ENCODE results near the gene DNAJC18. TPM values are rescaled to one million over a fixed set of nuclear protein-coding genes. Genes with fewer than 3 reads are reported as not detected.

DNAJC18 gene
- total and polyA plus RNA-seq, 2 experiments from 2014 or later, result 10.6 to 14.4 TPM

GRCh38 chr5:139378101-139378825 lies 61.1 kb downstream of the DNAJC18 start:
- TF ChIP-seq EZH2phosphoT487 (IDR thresholded peaks at IDR 0.05; ENCODE audit: low read depth, severe bottlenecking, unreplicated experiment), result no peak
- TF ChIP-seq CTCF (IDR thresholded peaks at IDR 0.05; ENCODE audit: poor library complexity), result no peak
- no peak for TF ChIP-seq EZH2 (IDR thresholded peaks at IDR 0.05; ENCODE audit: borderline replicate concordance)
- Histone ChIP-seq H3K9me3 (ENCODE audit: low read depth) (no peaks in the 10 kb centered on the region), H3K79me2 (no peaks in the 10 kb centered on the region), H4K20me1 (ENCODE audit: insufficient read depth, poor library complexity, severe bottlenecking) (no peaks in the 10 kb centered on the region), H3K9me2 (replicated peaks; ENCODE audit: insufficient read depth) (no peaks in the 10 kb centered on the region), H3K27ac (no peak overlapping the region), H2AFZ (no peak overlapping the region), H3K27me3 (no peaks in the 10 kb centered on the region), H3K4me1 (ENCODE audit: insufficient read depth) (peaks cover 12% of the 10 kb centered on the region), H3K36me3 (replicated peaks; ENCODE audit: insufficient read depth, low read depth) (no peaks in the 10 kb centered on the region), H3K4me3 (no peak overlapping the region), H3K4me2 (no peak overlapping the region)
- DNase-seq (ENCODE audit: low spot score), result no peak
- 94% methylated on average over 47 of the region's 47 CpGs for WGBS (ENCODE audit: low lambda C conversion rate, missing lambda C conversion rate)

GRCh38 chr5:139377226-139377625 lies 62.1 kb downstream of the DNAJC18 start:
- Histone ChIP-seq H2AFZ (no peak overlapping the region), H3K27ac (no peak overlapping the region), H3K27me3 (no peaks in the 10 kb centered on the region), H3K9me2 (replicated peaks; ENCODE audit: insufficient read depth) (no peaks in the 10 kb centered on the region), H3K79me2 (no peaks in the 10 kb centered on the region), H3K4me1 (ENCODE audit: insufficient read depth) (peaks cover 4% of the 10 kb centered on the region), H3K4me3 (no peak overlapping the region), H3K4me2 (no peak overlapping the region), H3K36me3 (replicated peaks; ENCODE audit: insufficient read depth, low read depth) (no peaks in the 10 kb centered on the region), H3K9me3 (ENCODE audit: low read depth) (no peaks in the 10 kb centered on the region), H4K20me1 (ENCODE audit: insufficient read depth, poor library complexity, severe bottlenecking) (no peaks in the 10 kb centered on the region)
- 88% methylated on average over 3 of the region's 3 CpGs for WGBS (ENCODE audit: low lambda C conversion rate, missing lambda C conversion rate)
- DNase-seq (ENCODE audit: low spot score), result no peak
- no peak for TF ChIP-seq EZH2phosphoT487 (IDR thresholded peaks at IDR 0.05; ENCODE audit: low read depth, severe bottlenecking, unreplicated experiment)
- no peak for TF ChIP-seq EZH2 (IDR thresholded peaks at IDR 0.05; ENCODE audit: borderline replicate concordance)
- TF ChIP-seq CTCF (IDR thresholded peaks at IDR 0.05; ENCODE audit: poor library complexity), result no peak

- Histone ChIP-seq H3K4me1 (ENCODE audit: insufficient read depth) (no peaks in the 10 kb centered on the region), H3K9me2 (replicated peaks; ENCODE audit: insufficient read depth) (no peaks in the 10 kb centered on the region), H3K4me2 (no peak overlapping the region), H3K27me3 (no peaks in the 10 kb centered on the region), H3K27ac (no peak overlapping the region), H3K79me2 (no peaks in the 10 kb centered on the region), H3K9me3 (ENCODE audit: low read depth) (no peaks in the 10 kb centered on the region), H3K4me3 (no peak overlapping the region), H2AFZ (no peak overlapping the region), H3K36me3 (replicated peaks; ENCODE audit: insufficient read depth, low read depth) (no peaks in the 10 kb centered on the region), H4K20me1 (ENCODE audit: insufficient read depth, poor library complexity, severe bottlenecking) (no peaks in the 10 kb centered on the region)
- no peak for DNase-seq (ENCODE audit: low spot score)
- WGBS (ENCODE audit: low lambda C conversion rate, missing lambda C conversion rate), result 90% methylated on average over 7 of the region's 7 CpGs
- TF ChIP-seq EZH2 (IDR thresholded peaks at IDR 0.05; ENCODE audit: borderline replicate concordance) (no peak), EZH2phosphoT487 (IDR thresholded peaks at IDR 0.05; ENCODE audit: low read depth, severe bottlenecking, unreplicated experiment) (no peak), CTCF (IDR thresholded peaks at IDR 0.05; ENCODE audit: poor library complexity) (no peak)
Measured at GRCh38 chr5:139376364-139376763, 63.0 kb downstream of the DNAJC18 start.

Data from hepatocyte (in vitro differentiated cells).